Activated CD4-positive, alpha-beta T cell treated with anti-CD3 and anti-CD28 coated beads, Interleukin-2, amount 50 U/mL, for 1 hour (primary cell): ENCODE measurements around the gene TMEM131L.

Source experiments
- DNase-seq: peaks from one replicate; pipeline ENCODE4 v3.0.0-alpha.2; 2020

Gene TMEM131L

DNA sequence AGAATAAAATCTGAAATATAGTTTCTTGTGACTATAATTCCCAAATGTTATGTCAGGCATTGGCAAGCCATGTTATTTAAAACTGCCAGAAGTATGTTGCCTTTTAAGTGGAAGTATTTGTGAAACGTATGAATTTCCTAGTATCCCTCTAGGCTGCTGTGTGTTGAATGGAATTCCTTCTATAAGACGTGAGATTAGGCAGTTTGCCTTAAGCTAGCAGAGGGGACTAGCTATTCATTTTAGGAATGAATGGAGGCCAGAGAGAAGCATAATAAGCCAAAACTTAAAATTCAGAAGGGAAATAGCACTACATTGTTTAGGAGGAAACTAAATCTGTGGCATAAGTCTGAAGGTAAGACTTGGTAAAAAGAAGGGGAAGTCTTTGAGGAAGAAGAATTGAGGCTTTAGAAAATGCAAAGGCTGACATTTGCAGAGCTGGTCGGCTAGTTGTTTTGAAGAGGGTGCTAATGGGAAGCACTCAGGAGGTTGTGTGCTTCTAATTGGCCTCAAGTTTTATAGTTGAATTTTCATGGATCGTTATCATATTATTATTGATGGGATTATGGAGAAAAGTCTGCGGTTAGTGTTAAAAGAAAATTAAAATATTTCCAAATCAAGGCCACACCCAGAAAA is 57.1 kb downstream of the TMEM131L start:
- no peak for DNase-seq

DNA sequence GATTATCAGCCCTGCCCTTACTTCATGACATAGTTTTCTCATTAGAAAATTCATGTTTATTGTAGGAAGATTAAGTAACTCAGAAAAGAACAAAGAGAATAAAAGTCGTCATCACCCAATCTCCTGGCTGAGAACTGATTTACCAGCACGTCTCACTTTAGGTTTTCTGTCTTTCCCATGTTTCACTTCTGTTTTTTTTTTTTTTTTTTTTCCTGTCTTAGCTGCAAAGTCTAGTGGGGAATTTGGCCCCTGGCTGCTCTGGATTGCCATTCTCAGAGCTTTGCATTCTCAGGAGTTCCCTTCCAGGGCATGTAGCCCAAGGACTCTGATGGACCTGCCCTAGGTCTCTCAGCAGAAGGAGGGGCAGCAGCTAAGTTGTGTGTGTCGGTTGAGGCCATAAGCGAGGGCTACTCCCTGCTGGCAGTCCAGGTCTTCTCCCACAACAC is 57.8 kb downstream of the TMEM131L start:
- no peak for DNase-seq

DNA sequence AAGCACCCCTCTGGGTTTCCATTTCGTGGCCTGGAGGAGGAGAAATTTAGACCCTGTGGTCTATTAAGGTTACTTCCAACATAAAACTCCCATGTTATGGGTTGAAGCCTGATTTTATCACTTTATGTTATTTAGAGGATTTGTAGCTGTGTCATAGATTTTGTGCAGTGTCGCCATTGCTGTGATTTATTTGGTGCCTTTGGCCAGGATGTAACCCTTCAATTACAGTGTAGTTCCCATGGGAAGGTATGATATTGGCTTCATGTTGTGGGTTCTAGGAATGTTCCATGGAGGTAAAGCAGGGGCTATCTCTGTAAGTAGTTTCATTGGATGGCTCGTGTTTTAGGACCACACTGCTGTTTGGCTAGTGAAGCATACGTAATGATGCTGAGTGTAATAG is 58.5 kb downstream of the TMEM131L start:
- no peak for DNase-seq

DNA sequence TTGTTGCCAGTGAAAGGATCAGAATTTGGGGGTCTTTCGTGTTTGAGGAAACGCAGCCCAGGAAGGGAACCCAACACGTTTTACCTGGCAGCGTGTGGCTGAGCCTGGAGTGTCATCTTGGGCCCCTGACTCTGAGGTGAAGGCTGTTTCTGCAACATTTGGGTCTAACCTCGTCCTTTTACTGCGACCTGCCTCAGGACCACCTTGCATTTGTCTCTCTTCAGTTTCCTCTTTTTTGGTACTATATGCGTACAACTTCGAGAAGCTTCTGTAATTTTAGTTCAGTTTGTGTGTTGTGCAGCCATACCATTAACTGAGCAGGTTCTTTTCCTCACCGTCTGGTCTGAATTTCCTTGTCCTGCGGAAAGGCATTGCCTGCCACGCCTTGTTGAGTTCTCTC is 61.5 kb downstream of the TMEM131L start:
- DNase-seq = no peak

DNA sequence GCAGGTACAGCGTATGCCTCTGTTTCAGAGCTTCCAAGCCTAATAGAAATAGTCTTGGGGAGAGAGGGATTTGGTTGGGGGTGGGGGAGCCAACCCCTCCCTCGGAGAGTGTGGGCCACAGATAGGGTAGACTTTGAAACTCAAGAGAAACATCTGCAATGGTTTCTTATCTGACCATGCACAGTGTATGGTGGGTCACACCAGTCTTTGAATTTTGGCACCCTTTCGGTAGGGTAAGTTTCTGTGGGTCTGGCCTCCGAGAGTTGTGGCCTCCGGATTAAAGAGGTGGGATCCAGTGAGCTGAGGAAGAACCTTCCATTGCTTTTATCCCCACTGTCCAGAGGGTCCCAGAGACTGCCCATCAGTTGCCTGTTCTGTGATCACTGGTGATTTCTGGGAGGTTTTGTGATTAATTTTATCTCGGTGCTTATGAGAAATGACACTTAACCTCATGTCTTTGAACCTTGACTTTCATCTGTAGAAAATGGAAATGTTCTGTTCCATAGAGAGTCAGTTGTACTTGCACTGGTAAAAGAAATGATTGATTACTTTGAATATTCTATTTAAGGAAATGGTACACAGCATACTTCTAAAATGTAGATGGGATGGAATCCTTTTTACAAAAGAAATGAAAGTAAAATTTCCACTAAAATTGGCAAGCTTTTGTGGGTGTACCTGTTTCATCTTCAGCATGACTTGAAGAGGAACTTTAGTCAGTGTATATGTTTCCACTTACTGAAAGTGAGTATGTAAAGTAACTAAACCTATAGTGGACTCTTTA is 62.7 kb downstream of the TMEM131L start:
- no peak for DNase-seq

DNA sequence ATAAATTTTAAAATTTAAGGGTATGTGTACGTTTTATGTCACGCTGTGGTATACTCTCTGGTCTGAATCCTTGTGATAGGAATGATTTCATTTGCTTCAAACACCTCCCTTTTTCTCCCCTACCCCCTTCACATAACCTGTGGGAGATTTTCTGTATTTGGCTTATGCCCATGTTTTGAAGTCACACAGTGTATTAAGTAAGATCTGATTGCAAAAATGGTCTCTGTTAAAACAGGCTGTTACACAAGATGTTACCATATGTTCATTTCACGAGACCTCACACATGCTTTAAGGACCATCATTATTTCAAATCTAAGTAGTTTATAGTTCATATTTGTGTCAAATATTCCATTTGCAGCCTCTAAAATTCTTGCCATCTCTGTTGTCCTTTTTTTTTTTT is 63.5 kb downstream of the TMEM131L start:
- DNase-seq = no peak

DNA sequence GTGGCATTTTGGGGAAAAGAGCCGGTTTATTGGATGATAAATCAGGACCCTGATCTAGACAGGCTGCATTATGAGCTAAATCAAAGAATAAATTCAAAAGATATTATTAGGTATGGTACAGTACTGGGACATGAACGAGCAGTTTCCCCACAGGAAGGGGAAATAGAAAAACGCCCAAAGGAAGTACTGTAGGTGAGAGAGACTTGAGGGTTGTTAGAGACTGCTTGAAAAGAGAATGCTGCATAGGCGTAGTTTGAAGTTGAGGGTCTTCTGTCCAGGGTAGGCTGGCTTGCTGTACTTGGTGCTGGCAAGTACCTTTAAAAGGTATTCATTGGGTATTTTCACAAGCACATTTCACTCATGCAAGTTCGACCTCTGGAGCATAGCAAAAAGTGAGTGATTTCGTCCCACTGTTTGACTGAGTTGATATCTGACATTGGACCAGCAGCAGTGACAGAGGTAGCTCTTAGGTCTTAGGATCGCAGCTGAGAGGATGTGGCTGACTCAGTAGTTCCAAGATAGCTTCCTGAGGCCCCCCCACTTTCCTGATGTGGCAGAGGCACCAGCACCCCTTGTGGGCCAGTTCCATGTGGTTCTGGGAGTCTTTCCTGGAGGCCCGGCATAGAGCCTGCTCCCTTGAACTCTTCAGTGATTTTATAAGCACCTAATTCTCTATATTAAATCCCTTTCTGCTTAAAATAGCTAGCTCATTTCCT is 64.3 kb downstream of the TMEM131L start:
- DNase-seq = peak; percentile 20

DNA sequence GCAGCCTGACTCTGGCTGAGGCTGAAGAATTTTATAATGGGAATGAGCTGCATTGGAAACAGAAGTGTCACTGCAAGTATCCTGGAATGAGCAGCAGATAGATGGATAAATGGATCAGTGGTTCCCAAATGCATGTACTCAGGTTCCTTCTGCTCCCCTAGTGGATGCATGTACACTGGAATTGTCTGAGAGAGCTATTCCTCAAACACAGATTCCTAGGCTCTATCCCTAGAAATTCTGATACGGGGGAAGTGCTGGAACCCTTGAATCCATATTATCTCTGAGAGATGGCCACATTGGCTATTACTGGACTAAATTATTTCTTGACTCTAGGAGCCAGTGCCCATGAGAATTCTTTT is 64.8 kb downstream of the TMEM131L start:
- DNase-seq = no peak

DNA sequence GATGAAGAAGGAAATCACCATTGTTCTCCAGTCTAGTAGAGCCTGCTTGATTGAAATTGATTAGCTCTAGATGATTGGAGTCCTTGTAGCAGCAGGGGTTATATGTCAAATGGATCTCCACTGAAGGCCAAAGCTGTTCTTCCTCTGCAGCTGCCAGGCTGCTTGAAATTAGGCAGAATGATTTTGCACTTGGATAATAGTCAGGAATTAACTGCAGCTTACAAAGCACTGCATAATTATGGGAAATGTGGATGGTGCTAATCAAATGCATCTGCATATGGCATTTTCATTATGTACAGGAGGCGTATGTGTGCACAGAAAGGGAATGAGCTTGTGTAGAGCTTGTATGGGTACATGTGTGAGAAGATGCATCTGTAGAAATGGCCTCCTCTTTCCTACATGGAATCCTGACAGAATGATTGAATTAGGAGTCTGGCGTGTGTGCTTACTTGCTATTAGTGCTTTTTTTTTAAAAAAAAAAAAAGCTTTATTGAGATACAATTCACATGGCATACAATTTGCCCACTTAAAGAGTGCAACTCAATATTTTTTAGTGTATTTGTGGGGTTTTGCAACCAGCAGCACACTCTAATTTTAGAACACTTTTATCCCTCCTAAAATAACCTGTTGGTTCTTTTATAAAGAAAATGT is 65.9 kb downstream of the TMEM131L start:
- no peak for DNase-seq

DNA sequence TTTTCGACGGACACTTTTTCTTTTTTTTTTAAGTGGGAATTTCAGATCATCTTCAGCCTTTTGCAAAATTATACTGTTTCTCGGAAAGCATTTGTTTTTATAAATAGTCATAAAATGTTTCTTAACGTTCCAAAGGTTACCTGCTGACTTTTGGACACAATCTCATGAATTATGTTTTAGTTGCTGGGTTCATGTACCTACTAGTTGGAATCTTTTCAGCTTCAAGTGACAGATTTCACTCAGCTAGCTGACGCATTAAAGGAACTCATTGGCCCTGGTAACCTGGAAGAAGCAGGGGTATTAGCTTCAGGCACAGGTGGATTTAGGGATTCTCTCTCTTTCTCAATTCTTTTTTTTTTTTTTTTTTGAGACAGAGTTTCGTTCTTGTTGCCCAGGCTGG is 66.5 kb downstream of the TMEM131L start:
- DNase-seq = no peak

DNA sequence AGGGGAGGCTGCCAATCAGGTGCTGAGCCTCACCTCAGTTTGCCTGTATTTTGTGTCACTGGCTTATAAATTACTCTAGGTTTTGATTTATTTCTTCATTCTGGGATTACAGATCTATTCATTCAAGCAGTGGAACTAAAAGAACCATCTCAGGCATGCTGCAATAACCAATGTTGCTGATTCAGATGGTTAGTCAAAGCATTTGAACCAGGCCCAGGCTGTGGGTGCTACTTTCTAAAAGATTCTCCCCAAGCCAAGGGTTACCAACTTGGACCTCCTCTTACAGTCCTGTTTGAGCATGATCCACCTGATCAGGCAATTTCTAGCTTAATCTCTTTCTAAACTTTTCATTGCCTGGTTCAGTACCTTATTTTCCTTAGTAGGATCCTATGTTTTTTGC is 67.2 kb downstream of the TMEM131L start:
- DNase-seq = no peak

DNA sequence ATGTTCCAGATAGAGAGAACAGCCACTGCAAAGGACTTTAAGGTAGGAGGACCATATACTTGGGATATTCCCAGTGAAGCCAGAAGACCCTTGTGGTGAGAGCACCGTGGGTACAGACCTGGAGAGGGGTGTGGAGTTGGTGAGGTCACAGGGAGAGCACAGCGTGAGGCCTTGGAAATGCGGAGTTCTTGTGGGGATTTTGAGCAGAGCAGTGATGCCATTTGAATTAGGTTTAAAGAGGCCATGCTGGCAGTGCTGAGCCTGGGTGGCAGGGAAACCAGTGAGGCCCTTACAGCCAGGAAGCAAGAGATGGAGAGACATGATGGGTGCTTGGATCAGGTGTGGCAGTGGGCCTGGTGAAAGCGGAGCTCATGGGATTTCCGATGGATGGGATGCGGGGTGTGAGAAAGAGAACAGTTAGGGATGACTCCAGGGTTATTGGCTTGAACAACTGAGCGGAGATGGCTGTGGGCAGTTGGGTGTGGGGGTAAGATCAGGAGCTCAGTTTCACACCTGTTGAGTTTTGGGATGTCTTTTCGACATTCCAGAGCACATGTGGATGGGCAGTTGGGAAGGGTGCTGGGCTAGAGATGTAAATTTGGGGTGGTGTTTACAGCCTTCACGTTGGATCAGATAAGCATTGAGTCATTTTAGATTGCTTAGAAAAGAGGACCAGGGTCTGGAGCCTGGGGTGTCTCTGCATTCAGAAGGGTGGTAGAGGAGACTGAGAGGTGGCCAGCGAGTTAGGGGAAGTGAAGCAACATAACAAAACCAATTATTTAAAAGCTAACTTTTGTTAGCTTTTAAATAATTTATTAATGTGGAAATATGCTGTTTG is 68.9 kb downstream of the TMEM131L start:
- DNase-seq = no peak

DNA sequence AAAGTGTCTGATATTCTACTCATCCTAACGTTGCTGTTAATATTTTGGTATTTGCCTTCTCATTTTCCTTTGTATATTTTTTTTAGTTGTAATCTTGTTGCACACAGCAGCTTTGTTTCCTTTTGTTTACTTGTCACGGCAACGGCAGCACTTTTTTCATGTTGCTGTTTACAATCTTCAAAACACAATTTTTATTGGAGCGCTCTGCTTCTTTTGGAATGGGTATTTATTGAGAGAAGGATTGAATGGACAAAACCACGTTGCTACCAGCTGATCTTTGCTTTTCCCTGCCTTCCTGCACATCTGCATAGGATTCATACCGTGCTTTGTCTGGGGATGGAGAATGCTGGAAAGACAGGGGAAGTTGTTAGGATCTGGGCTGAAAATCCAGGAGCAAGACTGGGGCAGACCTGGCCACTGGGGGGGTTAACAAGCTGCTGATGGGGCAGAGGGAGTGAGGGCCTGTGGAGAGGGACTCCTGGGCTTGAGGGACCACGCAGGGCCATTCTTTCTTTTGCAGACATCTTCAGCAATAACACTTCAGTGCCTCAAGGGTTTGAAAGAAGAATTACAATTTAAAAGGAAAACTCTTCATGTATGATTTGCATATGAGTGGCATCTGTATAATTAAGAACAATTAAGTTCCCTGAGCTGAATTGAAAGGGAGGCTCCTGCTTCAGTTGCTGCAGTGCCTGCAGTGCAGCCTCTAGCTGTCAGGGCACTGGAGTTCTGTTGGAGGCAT is 69.8 kb downstream of the TMEM131L start:
- no peak for DNase-seq

DNA sequence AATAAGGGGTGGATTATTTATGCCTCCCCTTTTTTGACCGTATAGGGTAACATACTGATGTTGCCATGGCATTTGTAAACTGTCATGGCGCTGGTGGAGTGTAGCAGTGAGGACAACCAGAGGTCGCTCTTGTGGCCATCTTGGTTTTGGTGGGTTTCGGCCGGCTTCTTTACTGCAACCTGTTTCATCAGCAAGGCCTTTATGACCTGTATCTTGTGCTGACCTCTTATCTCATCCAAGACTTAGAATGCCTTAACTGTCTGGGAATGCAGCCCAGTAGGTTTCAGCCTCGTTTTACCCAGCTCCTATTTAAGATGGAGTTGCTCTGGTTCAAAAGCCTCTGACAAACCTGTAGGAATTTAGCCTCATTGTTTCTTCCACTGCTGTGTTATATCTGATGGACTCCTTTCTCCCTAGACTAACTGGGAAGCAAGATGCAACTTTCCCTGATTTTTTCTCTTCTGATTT is 71.4 kb downstream of the TMEM131L start:
- DNase-seq = no peak

DNA sequence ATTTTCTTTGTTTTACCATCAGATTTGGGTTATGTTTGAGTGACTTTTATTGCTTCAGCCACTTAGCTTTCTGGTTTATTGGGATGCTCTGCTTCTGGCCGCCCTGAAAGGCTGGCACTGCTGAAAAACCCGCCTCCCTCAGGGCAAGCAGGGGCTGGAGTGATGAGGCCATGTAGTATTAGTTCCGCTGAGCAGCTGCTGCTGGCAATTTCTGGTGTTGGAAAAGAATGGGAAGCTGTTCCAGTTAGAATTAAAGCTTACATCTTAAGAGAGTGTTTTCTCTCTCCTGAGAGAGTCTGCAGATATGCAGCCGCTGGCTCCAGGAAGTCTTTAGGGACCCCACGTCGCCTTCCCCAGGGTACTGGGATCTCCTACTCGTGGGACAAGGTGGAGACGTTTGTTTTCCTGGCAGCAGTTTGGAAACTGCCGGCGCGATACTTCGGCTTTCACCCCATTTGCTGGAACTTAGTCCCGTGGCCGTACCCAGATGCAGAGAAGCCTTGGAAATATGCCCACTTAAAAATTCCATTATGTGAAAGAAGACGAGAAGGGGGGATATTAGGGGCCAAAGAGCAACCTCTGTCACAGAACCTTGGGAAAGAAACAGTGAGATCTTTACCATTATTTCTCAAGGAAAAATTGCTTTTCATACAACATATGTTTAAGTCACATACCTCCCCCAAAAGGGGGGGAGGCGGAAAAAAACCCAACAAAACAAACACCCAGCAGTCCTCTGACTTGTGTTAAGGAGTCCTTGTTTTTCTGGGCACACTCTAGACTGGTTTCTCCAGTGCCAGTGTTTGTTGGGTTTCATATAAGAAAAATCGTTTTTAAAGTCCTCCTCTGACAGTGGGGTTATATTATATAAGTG is 72.6 kb downstream of the TMEM131L start:
- no peak for DNase-seq

DNA sequence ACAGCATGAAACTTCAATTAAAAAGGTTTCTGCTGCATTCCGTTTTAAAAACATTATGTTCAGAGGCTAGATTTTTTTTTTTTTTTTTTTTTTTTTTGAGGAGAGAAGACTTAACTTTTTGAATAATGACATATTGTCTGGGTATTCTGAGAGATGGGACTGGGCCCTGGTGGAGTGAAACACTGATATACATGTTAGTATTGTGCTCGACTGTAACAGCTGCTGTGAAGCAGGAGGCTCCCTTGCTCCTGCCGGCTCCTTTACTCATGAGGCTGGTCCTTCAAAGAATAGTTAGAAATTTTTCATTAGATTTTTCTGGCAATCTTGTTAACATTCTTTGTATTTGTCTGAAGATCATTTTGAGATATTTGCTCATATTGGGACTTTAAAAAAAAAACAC is 73.3 kb downstream of the TMEM131L start:
- no peak for DNase-seq

DNA sequence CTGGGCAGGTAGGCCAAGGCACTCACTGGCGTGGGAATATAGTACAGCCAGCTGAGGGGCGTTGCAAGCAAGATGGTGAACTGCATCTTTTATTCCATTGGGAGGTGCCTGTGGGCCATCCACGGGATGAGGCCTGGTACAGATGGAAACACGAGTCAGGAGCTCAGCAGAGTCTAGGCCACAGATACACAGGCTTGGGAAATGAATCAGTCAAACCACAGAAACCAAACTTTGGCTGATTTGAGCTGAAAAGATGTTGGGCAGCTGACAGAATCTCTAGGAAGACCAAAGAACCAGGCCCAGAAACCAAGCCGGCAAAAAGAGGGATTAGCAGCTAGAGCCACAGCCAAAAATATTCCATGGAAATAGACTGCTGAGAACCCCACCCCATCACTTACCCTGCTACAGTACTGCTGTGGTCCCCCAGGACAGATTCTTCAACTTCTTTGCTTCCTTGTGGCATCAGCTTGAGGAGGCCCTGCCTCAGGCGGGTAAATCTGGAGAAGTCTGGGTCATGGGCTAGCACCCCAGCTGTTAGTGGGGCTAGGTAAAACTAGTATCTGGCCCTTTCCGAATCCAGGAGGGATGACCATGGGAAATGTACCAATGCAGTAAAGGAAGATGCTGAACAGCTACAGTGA is 75.4 kb downstream of the TMEM131L start:
- DNase-seq = no peak

DNA sequence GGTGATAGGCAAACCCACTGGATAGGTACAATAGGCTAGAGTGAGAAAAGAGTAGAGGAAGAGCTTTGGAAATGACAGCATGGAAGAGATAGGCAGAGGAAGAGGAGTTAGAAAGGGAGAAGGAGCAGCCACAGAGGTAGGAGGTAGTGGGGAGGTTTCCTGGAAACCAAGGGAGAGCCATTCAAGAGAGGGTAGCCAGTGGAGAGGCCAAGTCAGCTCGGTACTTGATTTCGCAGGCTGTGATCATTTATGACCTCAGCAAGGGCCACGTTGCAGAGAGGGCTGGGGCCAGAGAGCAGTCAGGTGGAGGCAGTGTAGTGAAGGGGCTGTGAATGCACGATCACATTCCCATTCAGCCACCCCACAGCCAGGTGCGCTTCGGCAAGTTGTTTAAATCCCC is 76.0 kb downstream of the TMEM131L start:
- no peak for DNase-seq

DNA sequence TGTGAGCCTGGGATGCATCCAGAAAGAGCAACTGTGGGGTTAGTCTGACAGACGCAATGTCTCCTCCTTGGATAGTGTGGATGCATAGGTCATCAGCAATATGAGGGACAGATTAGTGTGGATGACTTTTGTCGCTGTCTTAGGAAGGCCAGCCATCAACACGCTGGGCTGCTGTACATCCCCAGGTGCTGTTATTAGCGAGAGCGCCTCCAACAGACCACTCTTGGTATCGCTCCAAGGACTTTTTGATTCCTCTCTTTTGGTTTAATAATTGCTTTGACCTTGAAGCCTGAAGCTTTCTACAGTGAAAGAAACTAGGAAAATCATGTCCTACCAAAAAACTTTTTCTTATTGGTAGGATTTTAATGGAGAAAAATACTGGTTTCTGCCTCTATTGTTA is 76.7 kb downstream of the TMEM131L start:
- no peak for DNase-seq

DNA sequence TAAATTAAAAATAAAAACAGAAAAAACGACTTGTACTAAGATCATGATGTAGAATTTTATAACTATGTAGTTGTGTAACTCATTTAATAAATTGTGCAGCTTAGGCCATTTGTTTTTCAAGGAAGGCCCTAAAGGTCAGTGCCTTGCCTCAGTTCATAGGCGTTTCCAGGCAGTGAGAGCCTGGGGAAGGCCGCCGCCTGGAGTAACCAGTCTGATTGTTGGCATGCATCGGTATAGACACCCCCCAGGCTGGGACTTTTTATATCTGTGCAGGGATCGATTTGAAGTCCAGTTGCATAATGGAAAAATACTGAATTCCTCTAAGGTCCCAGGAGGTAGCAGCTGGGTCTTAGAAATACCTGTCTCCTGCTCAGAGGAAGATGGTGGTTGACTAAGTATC is 77.2 kb downstream of the TMEM131L start:
- DNase-seq = no peak
